Measurements from ENCODE around the gene ABCA1.

Gene ABCA1

GRCh38 chr9:104836767-104837166, 91.2 kb downstream of the ABCA1 start:
- Histone ChIP-seq H3K36me3 (ENCODE audit: control insufficient read depth, insufficient read depth, low read length, severe bottlenecking) (peaks cover 91% of the 10 kb centered on the region), H3K4me1 (ENCODE audit: control insufficient read depth, insufficient read depth, low read length) (peaks cover 23% of the 10 kb centered on the region), H3K27me3 (replicated peaks; ENCODE audit: control insufficient read depth, insufficient read depth, low read length) (no peaks in the 10 kb centered on the region), H3K4me3 (ENCODE audit: low read length) (no peak overlapping the region), H3K9me3 (ENCODE audit: control insufficient read depth, low read length) (no peaks in the 10 kb centered on the region), H3K9ac (ENCODE audit: low read length) (no peak overlapping the region)
- DNase-seq (ENCODE audit: low read depth), result no peak

- Histone ChIP-seq H3K27me3 (replicated peaks; ENCODE audit: control insufficient read depth, insufficient read depth, low read length) (no peaks in the 10 kb centered on the region), H3K36me3 (ENCODE audit: control insufficient read depth, insufficient read depth, low read length, severe bottlenecking) (peaks cover 92% of the 10 kb centered on the region), H3K9me3 (ENCODE audit: control insufficient read depth, low read length) (no peaks in the 10 kb centered on the region), H3K9ac (ENCODE audit: low read length) (no peak overlapping the region), H3K4me3 (ENCODE audit: low read length) (no peak overlapping the region), H3K4me1 (ENCODE audit: control insufficient read depth, insufficient read depth, low read length) (peaks cover 19% of the 10 kb centered on the region)
- DNase-seq (ENCODE audit: low read depth), result no peak
Observed at GRCh38 chr9:104836235-104836634, 91.7 kb downstream of the ABCA1 start.

GRCh38 chr9:104835161-104835560, 92.8 kb downstream of the ABCA1 start:
- H3K36me3 ChIP-seq (ENCODE audit: control insufficient read depth, insufficient read depth, low read length, severe bottlenecking), result peaks cover 94% of the 10 kb centered on the region

GRCh38 chr9:104833696-104834095, 94.3 kb downstream of the ABCA1 start:
- Histone ChIP-seq H3K36me3 (ENCODE audit: control insufficient read depth, insufficient read depth, low read length, severe bottlenecking) (peaks cover 94% of the 10 kb centered on the region), H3K9ac (ENCODE audit: low read length) (no peak overlapping the region), H3K9me3 (ENCODE audit: control insufficient read depth, low read length) (no peaks in the 10 kb centered on the region), H3K4me1 (ENCODE audit: control insufficient read depth, insufficient read depth, low read length) (peaks cover 27% of the 10 kb centered on the region), H3K4me3 (ENCODE audit: low read length) (no peak overlapping the region), H3K27me3 (replicated peaks; ENCODE audit: control insufficient read depth, insufficient read depth, low read length) (no peaks in the 10 kb centered on the region)
- DNase-seq (ENCODE audit: low read depth), result no peak

More at GRCh38 chr9:104835161-104835560, 92.8 kb downstream of the ABCA1 start:
- H3K4me1 ChIP-seq (ENCODE audit: control insufficient read depth, insufficient read depth, low read length), result peaks cover 20% of the 10 kb centered on the region
- no peak overlapping the region for H3K4me3 ChIP-seq (ENCODE audit: low read length)
- H3K9ac ChIP-seq (ENCODE audit: low read length), result no peak overlapping the region
- H3K27me3 ChIP-seq (replicated peaks; ENCODE audit: control insufficient read depth, insufficient read depth, low read length), result no peaks in the 10 kb centered on the region
- H3K9me3 ChIP-seq (ENCODE audit: control insufficient read depth, low read length), result no peaks in the 10 kb centered on the region
- no peak for DNase-seq (ENCODE audit: low read depth)

- no peak overlapping the region for H3K4me3 ChIP-seq (ENCODE audit: low read length)
- H3K27me3 ChIP-seq (replicated peaks; ENCODE audit: control insufficient read depth, insufficient read depth, low read length), result no peaks in the 10 kb centered on the region
- H3K9ac ChIP-seq (ENCODE audit: low read length), result no peak overlapping the region
- DNase-seq (ENCODE audit: low read depth), result peak; percentile 45
- peaks cover 24% of the 10 kb centered on the region for H3K4me1 ChIP-seq (ENCODE audit: control insufficient read depth, insufficient read depth, low read length)
- H3K36me3 ChIP-seq (ENCODE audit: control insufficient read depth, insufficient read depth, low read length, severe bottlenecking), result peaks cover 99% of the 10 kb centered on the region
- no peaks in the 10 kb centered on the region for H3K9me3 ChIP-seq (ENCODE audit: control insufficient read depth, low read length)
Observed at GRCh38 chr9:104831681-104832080, 96.3 kb downstream of the ABCA1 start.

GRCh38 chr9:104826911-104827310, 101.0 kb downstream of the ABCA1 start:
- Histone ChIP-seq H3K4me1 (ENCODE audit: control insufficient read depth, insufficient read depth, low read length) (peaks cover 9% of the 10 kb centered on the region), H3K9me3 (ENCODE audit: control insufficient read depth, low read length) (no peaks in the 10 kb centered on the region), H3K4me3 (ENCODE audit: low read length) (no peak overlapping the region), H3K9ac (ENCODE audit: low read length) (no peak overlapping the region), H3K36me3 (ENCODE audit: control insufficient read depth, insufficient read depth, low read length, severe bottlenecking) (peaks cover 100% of the 10 kb centered on the region), H3K27me3 (replicated peaks; ENCODE audit: control insufficient read depth, insufficient read depth, low read length) (no peaks in the 10 kb centered on the region)
- no peak for DNase-seq (ENCODE audit: low read depth)

GRCh38 chr9:104826079-104826775, 101.7 kb downstream of the ABCA1 start:
- no peak for DNase-seq (ENCODE audit: low read depth)
- Histone ChIP-seq H3K4me3 (ENCODE audit: low read length) (no peak overlapping the region), H3K36me3 (ENCODE audit: control insufficient read depth, insufficient read depth, low read length, severe bottlenecking) (peaks cover 100% of the 10 kb centered on the region)

GRCh38 chr9:104820336-104820735, 107.6 kb downstream of the ABCA1 start:
- no peak overlapping the region for H3K4me3 ChIP-seq (ENCODE audit: low read length)
- DNase-seq (ENCODE audit: low read depth), result no peak
- H3K9ac ChIP-seq (ENCODE audit: low read length), result no peak overlapping the region
- no peaks in the 10 kb centered on the region for H3K4me1 ChIP-seq (ENCODE audit: control insufficient read depth, insufficient read depth, low read length)
- H3K27me3 ChIP-seq (replicated peaks; ENCODE audit: control insufficient read depth, insufficient read depth, low read length), result no peaks in the 10 kb centered on the region
- peaks cover 99% of the 10 kb centered on the region for H3K36me3 ChIP-seq (ENCODE audit: control insufficient read depth, insufficient read depth, low read length, severe bottlenecking)
- H3K9me3 ChIP-seq (ENCODE audit: control insufficient read depth, low read length), result no peaks in the 10 kb centered on the region

More at GRCh38 chr9:104826079-104826775, 101.7 kb downstream of the ABCA1 start:
- Histone ChIP-seq H3K9ac (ENCODE audit: low read length) (no peak overlapping the region), H3K4me1 (ENCODE audit: control insufficient read depth, insufficient read depth, low read length) (peaks cover 9% of the 10 kb centered on the region), H3K27me3 (replicated peaks; ENCODE audit: control insufficient read depth, insufficient read depth, low read length) (no peaks in the 10 kb centered on the region), H3K9me3 (ENCODE audit: control insufficient read depth, low read length) (no peaks in the 10 kb centered on the region)

GRCh38 chr9:104819033-104819432, 108.9 kb downstream of the ABCA1 start:
- Histone ChIP-seq H3K36me3 (ENCODE audit: control insufficient read depth, insufficient read depth, low read length, severe bottlenecking) (peaks cover 99% of the 10 kb centered on the region), H3K27me3 (replicated peaks; ENCODE audit: control insufficient read depth, insufficient read depth, low read length) (no peaks in the 10 kb centered on the region), H3K9me3 (ENCODE audit: control insufficient read depth, low read length) (no peaks in the 10 kb centered on the region), H3K4me1 (ENCODE audit: control insufficient read depth, insufficient read depth, low read length) (no peaks in the 10 kb centered on the region), H3K4me3 (ENCODE audit: low read length) (no peak overlapping the region), H3K9ac (ENCODE audit: low read length) (no peak overlapping the region)
- DNase-seq (ENCODE audit: low read depth), result no peak

GRCh38 chr9:104817437-104817836, 110.5 kb downstream of the ABCA1 start:
- Histone ChIP-seq H3K27me3 (replicated peaks; ENCODE audit: control insufficient read depth, insufficient read depth, low read length) (no peaks in the 10 kb centered on the region), H3K9ac (ENCODE audit: low read length) (no peak overlapping the region), H3K9me3 (ENCODE audit: control insufficient read depth, low read length) (no peaks in the 10 kb centered on the region), H3K4me1 (ENCODE audit: control insufficient read depth, insufficient read depth, low read length) (peaks cover 2% of the 10 kb centered on the region), H3K4me3 (ENCODE audit: low read length) (no peak overlapping the region), H3K36me3 (ENCODE audit: control insufficient read depth, insufficient read depth, low read length, severe bottlenecking) (peaks cover 99% of the 10 kb centered on the region)
- DNase-seq (ENCODE audit: low read depth), result no peak

- Histone ChIP-seq H3K9ac (ENCODE audit: low read length) (no peak overlapping the region), H3K4me1 (ENCODE audit: control insufficient read depth, insufficient read depth, low read length) (peaks cover 16% of the 10 kb centered on the region), H3K9me3 (ENCODE audit: control insufficient read depth, low read length) (no peaks in the 10 kb centered on the region), H3K36me3 (ENCODE audit: control insufficient read depth, insufficient read depth, low read length, severe bottlenecking) (peaks cover 99% of the 10 kb centered on the region), H3K4me3 (ENCODE audit: low read length) (no peak overlapping the region), H3K27me3 (replicated peaks; ENCODE audit: control insufficient read depth, insufficient read depth, low read length) (no peaks in the 10 kb centered on the region)
- DNase-seq (ENCODE audit: low read depth), result no peak
Observed at GRCh38 chr9:104815851-104816565, 111.9 kb downstream of the ABCA1 start.
